ENCODE results near the gene USB1. TPM values are rescaled to one million over a fixed set of nuclear protein-coding genes. Genes with fewer than 3 reads are reported as not detected.
"Not testable (repeated sequence)": the region's sequence is repeated elsewhere in the genome, so short reads cannot be mapped to it uniquely, and the experiment has no call there.

The USB1 gene
- total RNA-seq, 2 donors from 2014 or later, result 42.6 to 43.8 TPM

DNA sequence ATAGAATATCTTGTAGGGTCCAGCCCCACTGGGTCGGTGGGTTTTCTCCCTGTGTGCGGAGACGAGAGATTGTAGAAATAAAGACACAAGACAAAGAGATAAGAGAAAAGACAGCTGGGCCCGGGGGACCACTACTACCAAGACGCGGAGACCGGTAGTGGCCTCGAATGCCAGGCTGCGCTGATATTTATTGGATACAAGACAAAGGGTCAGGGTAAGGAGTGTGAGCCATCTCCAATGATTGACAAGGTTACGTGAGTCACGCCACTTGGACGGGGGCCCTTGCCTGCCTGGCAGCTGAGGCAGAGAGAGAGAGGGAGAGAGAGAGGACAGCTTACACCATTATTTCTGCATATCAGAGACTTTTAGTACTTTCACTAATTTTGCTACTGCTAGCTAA is 3.5 kb downstream of the USB1 start:
- ATAC-seq, DNase-seq: not testable (repeated sequence)
- intact Hi-C loops (cut with DNase I, micrococcal nuclease), result loop anchor here in 1 of 2 donors (5.0 kb wide), 1 partner anchor 107 kb away; no protein-coding TSS in a partner anchor

DNA sequence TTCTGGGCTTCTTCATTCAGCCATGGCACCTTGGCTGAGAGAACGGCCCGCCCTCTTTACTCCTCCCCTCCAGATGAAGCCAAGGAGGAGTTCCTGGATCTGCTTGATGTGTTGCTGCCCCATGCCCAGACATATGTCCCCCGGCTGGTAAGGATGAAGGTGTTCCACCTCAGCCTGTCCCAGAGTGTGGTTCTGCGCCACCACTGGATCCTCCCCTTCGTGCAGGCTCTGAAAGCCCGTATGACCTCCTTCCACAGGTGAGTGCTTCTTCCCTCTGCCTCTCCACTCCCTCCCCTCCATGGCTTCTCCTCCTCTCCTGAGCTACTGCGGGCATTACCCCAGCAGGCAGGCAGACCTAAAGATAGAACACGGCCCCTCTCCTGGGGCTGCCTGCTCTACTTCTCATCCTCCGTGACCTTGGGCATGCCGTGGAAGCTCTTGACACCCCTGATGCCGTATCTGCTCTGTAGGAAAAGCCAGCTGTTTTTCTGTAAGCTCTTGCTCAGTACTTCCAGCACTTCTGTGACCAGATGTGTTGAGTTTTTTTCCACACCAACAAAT is 8.7 kb downstream of the USB1 start:
- intact Hi-C loops (cut with DNase I, micrococcal nuclease), result no loop called here
- ATAC-seq (no peak), DNase-seq (no peak)

DNA sequence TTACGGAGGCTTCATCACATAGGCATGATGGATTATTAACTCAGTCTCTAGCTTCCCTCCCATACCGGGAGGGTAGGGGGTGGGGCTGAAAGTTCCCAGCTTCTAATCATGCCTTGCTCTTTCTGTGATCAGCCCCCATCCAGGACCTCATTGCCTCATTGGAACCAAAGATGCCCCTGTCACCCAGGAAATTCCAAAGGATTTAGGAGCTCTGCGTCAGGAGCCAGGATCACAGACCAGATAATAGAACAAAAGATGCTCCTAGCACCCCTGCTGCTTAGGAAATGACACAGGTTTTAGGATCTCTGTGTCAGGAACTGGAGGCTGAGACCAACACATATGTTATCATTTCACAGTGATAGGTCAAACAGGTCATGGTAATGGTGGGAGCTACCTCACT is 9.7 kb downstream of the USB1 start:
- intact Hi-C loops (cut with DNase I, micrococcal nuclease), result no loop called here
- no peak for DNase-seq
- no peak for ATAC-seq

DNA sequence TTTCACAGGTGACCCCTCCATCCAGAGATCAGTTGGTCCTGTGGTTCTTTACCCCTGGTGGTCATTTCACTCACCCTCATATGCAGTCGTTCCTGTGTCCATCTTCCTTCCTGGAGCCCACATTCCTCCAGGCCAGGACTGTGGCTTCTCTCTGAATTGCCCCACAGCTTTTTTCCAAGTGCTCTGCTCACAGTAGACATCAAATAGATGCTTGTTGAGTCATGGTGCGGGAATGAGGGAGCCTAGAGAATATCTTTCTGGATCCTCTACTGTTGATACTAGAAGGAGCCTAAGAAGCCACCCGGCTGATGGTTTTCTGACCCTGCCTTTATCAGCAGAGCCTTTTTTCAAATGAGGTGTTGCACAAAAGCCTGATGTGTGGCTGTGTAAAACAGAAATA is 10.4 kb downstream of the USB1 start:
- DNase-seq (no peak), ATAC-seq (no peak)
- intact Hi-C loops (cut with DNase I, micrococcal nuclease), result no loop called here

GRCh38 chr16:58012481-58012880 is 11.3 kb downstream of the USB1 start:
- intact Hi-C loops (cut with DNase I, micrococcal nuclease), result no loop called here

GRCh38 chr16:58013201-58013956 is 12.2 kb downstream of the USB1 start:
- no peak for ATAC-seq
- intact Hi-C loops (cut with DNase I, micrococcal nuclease), result no loop called here
- no peak for DNase-seq

More at GRCh38 chr16:58012481-58012880, 11.3 kb downstream of the USB1 start:
- ATAC-seq (no peak), DNase-seq (no peak)

DNA sequence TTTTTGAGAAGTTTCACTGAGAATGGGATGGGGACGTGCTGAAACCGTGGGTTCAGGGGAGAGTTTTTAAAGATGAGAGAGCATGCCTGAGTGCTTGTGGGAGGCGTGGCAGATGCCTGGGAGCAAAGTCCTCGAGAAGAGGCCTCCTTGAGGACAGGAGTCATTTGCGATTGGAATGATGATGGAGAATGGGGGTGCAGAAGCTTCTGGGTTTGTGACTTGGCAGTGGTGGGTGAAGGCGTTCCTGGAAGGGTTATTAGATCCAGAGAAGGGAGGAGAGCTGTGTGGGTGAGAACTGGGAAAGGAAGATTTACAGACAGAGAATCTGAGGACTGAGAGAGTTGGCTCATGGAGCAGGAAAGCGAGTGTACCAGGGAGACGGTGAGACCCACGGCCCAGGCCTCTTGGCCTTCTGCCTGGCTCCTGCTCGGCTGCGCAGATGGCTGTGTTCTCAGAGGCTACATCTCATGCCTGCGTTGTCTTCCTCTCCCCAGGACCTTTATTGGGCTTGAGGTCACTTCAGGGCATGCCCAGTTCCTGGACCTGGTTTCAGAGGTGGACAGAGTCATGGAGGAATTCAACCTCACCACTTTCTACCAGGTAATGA is 15.7 kb downstream of the USB1 start:
- ATAC-seq (no peak), DNase-seq (no peak)
- intact Hi-C loops (cut with DNase I, micrococcal nuclease), result no loop called here

GRCh38 chr16:58018803-58019202 is 17.6 kb downstream of the USB1 start:
- ATAC-seq (no peak), DNase-seq (no peak)
- intact Hi-C loops (cut with DNase I, micrococcal nuclease), result no loop called here

- no peak for DNase-seq
- ATAC-seq, result no peak
- intact Hi-C loops (cut with DNase I, micrococcal nuclease), result loop anchor here (2.0 to 10.0 kb wide), 4 partner anchors 105 to 225 kb away; partner anchors contain the start of genes CFAP20 (in 1 of the 2) and CSNK2A2 (in 1 of the 2)
These were observed 18.8 kb downstream of the USB1 start for GRCh38 chr16:58019866-58020538.

GRCh38 chr16:58020628-58021521 is 19.7 kb downstream of the USB1 start:
- DNase-seq (peak in 1 of 2 donors; percentile 80), ATAC-seq (no peak)
- intact Hi-C loops (cut with DNase I, micrococcal nuclease), result loop anchor here (2.0 to 10.0 kb wide), 4 partner anchors 104 to 224 kb away; partner anchors contain the start of genes CFAP20 (in 1 of the 2) and CSNK2A2 (in 1 of the 2)

GRCh38 chr16:58021661-58022551 is 20.7 kb downstream of the USB1 start:
- no peak for DNase-seq
- ATAC-seq, result no peak
- intact Hi-C loops (cut with DNase I, micrococcal nuclease), result loop anchor here (2.0 to 10.0 kb wide), 4 partner anchors 103 to 223 kb away; partner anchors contain the start of genes CFAP20 (in 1 of the 2) and CSNK2A2 (in 1 of the 2)

GRCh38 chr16:58022601-58023371 is 21.6 kb downstream of the USB1 start:
- peak; percentile 82 to 86 for DNase-seq
- no peak for ATAC-seq
- intact Hi-C loops (cut with DNase I, micrococcal nuclease), result loop anchor here (10.0 kb wide), 3 partner anchors 102 to 222 kb away; partner anchors contain the start of genes CFAP20 (in 1 of the 2) and CSNK2A2 (in 1 of the 2)

DNA sequence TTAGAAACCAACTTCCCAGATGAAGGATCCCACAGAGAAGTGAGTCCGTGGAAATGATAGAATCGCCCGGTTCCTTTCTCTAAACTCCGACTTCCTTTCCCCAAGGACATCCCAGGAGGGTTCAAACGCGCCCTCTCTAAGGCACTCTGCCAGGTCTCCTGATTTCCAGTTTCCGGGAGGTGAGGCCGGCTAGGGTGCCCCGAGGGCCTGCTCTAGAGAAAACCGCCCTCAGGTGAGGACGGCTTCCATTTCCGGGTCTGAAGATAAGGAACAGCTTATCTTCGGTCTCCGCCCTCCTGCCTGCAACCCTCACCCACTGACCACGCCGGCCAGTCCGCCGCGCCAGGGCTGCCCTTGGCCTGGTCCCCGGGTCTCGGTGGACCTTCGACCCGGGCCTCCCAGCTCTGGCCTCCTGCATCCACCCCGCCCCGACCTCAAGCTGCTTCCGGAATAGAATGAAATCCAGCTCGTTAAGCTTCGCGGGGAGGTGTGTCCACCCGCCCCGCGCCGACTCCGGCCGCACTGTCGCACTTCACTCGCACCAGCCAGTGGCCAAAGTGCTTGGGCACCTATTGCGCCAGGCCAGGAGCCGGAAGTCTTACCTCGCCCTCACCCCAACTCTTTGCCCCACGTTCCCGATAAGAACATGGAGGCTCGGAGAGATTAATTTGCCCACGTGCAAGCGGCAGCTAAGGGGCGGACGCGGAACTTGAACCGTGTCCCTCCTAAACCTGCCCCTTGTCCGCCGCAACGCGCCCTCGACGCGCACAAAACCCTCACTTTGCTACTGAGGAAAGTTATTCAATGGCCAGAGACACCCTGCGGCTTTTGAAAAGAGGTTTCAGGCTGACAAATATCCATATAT is 23.5 kb downstream of the USB1 start:
- ATAC-seq, result peak; percentile 62

GRCh38 chr16:58025351-58026138 is 24.3 kb downstream of the USB1 start, which contains the start of gene MMP15:
TSS of gene MMP15 (plus strand) at chr16:58025754. CDS start at chr16:58026351, 597 bp downstream.
- DNase-seq (peak; percentile 95), ATAC-seq (peak; percentile 61)
- intact Hi-C loops (cut with DNase I, micrococcal nuclease), result loop anchor here (10.0 kb wide), 3 partner anchors 99 to 219 kb away; partner anchors contain the start of genes CFAP20 (in 1 of the 2) and CSNK2A2 (in 1 of the 2)

More for the DNA sequence above, 23.5 kb downstream of the USB1 start:
- DNase-seq, result peak; percentile 87 to 96
- intact Hi-C loops (cut with DNase I, micrococcal nuclease), result loop anchor here (10.0 kb wide), 3 partner anchors 100 to 220 kb away; partner anchors contain the start of genes CFAP20 (in 1 of the 2) and CSNK2A2 (in 1 of the 2)
